NCI-H460 (cell line): ENCODE measurements around the gene CCNL2. TPM values are rescaled to one million over a fixed set of nuclear protein-coding genes. Genes with fewer than 3 reads are reported as not detected.

ENCODE experiments used
- DNase-seq: peaks from one replicate; pipeline ENCODE4 v3.0.0-alpha.2; 2016; ENCODE audit warnings: low read depth; ENCODE audit errors: extremely low read depth
- total RNA-seq: library from RNA; depleted of rRNA; stranded (reverse); fragments of >200 nt; shearing (Covaris generic); gene quantifications from 2 replicates; pipeline ENCODE4 v1.2.3, GENCODE V29; 2014

The CCNL2 gene
- total RNA-seq, 1 experiment from 2014 or later: 110 TPM

DNA sequence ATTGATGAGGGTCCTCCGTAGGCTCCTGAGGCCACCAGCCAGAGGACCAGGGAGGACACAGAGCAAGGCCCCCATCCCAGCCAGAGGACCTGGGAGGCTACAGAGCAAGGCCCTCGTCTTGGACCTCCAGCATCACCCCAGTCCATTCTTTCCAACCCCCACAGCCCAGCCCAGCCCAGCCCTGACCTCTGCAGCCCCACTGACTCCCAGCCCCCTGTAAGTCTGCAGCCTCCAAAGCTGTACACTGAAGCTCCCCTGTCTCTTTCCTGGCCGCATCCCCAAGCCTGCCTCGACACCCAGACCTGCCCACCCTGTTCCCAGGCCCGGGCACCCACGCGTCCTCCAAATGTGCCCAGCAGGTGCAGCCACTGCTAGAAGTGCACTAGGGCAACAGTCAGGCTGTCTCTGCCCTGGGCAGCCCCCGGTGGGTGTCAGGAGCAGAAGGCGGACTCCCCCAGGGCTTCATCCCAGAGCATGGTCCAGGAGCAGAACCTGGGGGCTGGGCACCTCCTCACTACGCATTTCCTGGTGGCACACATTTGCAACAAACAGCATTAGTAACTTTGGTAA lies 52.0 kb downstream of the CCNL2 start:
- no peak for DNase-seq

DNA sequence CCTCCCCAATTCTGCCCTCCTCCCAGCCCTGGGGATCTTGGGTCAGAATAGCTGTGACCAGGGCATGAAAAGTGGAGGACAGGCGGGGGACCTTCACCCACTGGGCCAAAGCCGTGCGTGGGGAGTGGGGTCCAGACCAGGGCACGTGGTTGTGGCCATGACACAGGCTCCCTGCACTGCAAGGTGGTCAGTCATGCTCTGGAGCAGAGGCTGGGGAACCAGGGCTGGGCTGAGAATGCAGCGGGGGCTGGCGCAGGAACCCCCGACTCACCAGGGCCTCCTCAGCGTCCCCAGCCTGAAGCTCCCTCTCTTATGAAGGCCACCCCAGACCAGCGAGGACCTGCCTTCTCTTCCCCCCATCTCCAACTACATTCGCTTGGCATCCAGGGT lies 52.6 kb downstream of the CCNL2 start:
- DNase-seq: no peak

DNA sequence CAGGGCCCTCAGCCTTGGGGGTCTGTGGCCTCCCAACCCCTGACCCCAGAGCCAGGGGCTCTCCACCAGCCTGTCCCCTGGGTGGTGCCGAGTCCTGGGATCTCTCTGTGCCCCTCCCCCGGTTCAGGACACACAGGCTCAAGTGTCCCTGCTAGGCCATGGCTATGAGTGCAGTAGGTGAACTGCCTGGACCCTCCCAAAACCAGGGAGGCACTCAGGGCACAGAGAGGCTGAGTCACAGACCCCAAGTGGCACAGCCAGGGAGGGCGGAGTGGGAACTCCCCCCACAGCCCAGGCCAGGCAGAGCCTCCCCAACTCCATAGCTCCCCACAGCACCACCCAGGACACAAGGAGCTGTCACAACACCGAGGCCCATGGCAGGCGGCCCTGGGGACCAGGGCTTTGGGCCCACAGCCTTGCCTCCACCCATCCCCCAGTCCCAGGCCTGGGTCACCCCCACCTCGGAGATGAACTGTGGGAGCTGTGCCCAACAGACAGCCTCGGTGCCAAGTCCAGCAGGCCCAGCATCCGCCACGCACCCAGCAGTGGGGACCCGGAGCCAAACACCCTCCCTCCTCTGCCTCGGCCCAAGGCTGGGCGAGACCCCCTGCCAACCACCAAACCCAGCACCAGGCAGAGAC lies 53.2 kb downstream of the CCNL2 start:
- DNase-seq: no peak

DNA sequence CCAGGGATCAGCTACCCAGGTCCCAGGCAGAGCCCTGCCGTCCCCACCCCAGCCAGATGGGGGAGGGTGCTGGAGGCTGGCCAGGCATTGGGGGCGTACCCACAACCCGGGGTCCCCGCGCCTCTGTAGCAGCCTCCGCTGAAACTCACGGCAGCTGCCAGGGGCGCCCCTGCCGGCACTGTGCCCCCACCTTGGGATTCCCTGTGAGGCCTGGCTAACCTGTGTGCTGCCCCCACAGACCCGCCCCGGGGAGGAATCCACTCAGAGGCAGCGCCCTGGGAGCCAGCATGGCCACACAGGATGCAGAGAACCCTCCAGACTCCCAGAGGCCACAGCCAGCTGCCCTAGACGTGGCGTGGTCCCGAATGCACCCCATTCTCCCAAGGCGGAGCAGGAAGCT lies 53.8 kb downstream of the CCNL2 start:
- no peak for DNase-seq

DNA sequence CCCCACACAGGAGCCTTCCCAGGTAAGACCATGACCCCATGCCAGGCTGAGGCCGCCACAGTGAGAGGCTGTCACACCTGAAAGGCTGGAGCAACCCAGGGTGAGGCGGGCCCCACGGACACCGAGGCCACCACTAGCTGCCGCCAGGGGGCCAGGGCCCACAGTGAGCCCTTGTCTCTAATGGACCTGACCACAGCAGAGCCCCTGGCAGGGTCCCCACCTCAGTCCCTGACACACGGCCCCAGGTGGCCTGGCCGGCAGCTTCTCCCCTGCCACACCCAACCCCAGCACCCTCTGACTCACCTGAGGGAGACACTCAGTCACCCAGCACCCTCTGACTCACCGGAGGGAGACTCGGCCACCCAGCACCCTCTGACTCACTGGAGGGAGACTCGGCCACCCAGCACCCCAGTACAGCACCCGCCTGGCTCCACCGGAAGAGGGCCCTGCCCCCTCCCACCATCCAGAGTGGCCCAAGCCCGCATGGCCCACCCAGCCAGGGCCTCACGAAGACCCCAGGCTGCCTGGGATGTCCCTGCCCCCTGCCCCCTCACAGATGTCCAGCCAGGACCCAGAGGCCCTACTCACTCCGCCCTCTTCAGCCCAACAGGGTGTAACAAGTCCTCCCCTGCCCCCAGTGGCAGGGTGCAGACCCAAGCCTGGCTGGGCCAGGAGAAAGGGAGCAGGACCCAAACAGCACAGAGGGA lies 54.3 kb downstream of the CCNL2 start:
- DNase-seq: peak; percentile 77

DNA sequence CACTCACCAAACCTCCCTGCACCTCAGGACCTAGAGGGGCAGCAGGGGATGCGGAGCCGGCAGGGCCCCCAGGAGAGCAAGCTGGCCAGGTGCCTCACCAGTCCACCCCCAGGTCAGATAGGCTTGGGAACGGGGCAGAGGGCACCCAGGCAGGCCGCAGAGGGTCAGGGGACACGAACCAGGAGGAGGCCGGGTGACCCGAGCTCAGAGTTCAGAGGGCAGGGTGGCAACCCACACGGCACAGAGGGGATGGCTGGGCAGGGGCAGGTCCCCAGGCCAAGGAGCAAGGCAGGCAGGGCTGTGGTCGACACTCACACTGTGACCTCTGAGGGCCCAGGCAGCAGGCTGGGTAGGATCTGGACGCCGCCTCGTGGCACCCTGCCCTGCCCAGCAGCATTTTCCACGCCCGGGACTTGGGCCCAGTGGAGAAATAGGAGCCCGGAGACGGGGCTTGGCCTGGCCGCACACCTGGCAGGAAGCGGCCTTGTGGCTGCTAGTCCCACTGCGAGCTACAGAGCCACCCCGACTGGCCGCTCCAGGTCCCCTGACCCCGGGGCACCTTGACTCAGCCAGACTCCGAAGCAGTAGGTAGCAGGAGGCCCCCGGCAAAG lies 55.2 kb downstream of the CCNL2 start:
- no peak for DNase-seq

DNA sequence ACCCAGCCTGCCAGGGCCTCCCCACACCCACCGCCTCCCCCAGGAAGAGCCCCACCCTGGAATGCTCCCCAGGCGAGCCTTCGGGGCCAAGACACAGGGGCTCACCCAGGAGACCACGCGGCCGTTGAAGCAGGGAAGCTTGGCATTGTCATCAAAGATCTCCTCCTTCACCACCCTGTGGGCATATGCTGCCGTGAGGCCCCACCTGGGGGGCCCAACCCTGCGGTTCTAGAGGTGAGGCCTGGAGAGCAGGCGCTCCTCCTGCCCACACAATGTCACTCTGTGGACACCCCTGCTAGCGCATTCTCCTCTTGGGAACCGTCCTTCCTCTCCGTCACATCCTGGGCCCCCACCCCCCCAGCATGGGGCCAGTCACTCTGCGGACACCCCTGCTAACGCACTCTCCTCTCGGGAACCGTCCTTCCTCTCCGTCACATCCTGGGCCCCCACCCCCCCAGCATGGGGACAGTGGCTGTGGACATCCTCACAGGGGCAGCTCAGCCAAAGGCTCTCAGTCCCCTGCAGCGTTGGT lies 56.5 kb downstream of the CCNL2 start:
- no peak for DNase-seq

DNA sequence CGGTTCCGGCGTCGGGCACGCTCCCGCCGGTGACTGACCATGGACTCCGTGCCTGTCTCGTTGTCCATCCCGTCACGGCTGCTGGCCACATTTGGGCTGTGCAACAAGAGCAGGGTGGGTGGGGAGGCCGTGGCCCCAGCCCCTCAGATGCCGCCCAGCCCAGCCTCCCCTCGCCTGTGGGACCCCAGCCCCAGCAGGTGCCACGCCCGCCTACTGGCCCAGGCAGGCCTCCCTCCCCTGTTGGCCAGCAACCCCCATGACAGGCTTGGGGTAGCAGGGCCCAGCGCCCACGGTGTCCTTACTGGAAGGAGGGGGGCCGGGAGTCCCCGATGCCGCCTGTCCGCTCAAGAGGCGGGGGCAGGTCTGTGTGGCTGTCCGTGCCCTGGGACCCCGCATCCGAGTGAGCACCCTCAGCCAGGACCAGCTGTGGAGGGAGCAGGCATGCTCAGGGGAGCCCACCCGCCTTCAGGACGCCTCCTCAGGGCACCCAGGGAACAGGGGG lies 57.0 kb downstream of the CCNL2 start:
- DNase-seq: no peak

DNA sequence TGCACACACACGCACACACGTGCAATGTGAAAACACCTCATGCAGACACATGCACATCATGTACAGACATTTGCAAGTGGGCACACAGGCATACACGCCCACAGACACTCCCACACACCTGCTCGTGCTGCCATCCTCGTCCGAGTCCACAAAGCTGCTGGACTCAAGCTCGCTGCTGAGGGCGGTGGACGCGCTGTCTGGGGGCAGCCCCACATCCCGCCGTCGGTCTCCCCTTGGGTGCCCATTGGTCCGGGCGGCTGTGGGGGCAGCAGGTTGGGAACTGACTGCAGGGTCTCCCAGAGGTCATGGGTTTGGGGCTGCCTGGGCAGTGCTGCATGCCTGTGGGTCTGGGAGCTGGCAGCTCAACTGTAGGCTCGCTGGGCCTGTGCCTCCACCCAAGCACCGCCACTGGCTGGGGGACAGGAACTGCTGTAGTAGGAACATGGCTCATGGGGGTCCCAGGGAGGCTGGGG lies 57.5 kb downstream of the CCNL2 start:
- no peak for DNase-seq

DNA sequence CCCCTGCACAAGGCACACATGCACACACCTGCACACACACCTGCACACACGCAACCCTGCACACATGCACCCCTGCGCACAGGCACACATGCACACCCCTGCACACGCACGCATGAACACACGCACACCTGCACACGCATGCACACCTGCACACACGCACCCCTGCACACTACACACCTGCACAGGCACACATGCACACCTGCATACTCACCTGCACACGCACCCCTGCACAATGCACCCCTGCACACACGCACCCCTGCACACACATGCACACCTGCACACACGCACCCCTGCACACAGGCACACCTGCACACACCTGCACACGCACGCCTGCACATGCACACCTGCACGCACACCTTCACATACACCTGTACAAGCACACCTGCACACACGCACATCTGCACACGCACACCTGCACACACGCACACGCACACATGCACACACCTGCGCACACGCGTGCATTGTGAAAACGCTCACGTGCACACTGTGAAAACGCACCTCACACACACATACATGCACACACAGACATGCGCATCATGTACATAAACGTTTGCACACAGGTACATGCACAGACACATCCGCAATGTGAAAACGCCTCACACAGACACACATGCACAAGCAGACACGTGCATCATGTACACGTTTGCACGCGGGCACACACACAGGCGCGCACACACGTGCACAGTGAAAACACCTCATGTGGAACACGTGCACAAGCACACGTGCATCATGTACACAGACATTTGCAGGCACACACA lies 58.2 kb downstream of the CCNL2 start:
- no peak for DNase-seq

DNA sequence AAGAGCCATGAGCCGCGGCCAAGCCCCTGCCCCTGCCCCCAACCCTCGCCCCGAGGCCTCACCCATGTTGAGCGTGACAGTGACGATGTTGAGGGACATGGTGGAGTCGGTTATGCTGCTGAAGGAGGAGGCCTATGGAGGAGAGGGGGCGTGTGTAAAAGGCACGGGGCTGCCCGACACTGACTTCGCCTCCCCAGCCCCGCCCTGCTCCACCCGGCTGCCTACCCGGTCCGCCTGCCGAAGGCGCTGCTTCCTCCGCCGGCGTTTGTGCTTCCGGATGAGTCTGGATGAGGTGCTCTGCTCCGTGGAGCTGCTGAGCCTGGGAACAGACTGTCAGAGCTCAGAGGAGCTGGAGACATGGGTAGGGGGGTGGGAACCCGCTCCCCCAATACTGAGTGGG lies 59.0 kb downstream of the CCNL2 start:
- no peak for DNase-seq

DNA sequence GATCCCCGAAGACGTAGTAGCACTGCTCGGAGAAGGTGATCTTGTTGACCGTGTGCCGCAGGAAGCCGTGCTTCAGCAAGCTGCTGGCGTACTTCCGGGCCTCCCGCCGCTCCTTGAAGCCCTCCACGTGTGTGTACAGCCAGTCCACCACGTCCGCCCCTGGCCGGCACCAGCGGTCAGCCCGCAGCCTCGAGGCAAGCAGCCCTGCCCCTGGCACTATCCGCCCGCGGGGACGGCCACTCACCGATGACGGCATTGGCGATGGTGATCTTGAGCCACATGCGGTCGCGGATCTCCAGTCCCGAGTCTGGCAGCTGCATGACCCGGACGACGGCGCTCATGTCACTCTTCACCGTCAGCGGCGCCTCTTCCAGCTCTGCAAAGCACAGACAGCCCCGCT lies 60.9 kb downstream of the CCNL2 start:
- DNase-seq: no peak

DNA sequence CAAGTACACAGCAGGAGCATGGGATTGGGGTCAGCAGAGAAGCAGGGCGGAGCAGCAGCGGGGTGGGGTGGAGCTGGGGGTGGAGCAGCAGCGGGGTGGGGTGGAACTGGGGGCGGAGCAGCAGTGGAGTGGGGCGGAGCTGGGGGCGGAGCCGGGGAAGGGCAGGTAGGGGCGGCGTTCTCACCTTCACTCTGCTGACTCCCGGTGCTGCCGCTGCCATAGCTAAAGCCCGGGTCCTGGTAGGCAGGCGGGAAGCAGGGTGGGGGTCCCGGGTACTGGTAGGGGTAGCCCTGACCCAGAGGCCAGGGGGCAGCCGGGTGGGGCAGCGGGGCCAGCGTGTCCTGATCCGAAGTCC lies 61.4 kb downstream of the CCNL2 start:
- no peak for DNase-seq

DNA sequence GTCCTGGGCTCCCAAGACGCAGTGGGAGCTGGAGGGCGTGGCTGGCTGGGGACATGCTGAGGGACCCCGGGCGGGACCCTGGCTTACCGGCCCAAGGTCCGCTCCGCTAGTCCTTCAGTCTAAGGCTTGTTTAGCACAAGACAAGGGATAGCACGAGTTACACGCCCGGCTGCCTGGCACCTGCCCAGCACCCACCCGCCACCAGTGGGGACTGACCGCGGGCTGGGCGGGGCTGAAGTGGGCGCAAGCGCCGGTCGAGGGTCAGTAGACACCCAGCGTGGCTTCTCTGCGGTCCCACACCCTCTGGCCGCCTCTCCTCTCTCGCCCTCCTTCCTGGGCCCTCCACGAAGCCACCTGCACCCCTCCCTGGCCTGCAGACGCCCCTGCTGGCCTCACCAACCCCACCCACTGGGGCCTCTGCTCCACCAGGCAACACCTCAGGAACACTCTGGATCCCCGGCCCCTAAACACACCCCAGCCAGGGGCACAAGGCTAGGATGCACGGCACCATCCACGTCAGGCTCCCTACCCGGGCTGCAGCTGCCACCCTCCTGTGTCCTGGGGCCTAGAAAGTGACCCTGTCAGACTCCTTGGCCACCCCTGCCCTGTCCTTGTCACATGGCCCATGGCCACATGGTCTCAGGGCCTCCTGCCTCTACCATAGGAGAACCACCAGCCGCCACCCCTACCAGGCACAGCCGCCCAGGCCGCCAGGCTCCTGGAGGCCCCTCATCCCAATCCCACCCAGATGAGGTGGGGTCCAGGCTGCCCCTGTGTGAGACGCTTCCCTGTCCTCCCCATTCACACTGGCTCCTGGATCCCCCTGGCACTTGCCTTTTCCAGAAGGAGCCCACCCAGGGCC lies 62.0 kb downstream of the CCNL2 start:
- DNase-seq: no peak

DNA sequence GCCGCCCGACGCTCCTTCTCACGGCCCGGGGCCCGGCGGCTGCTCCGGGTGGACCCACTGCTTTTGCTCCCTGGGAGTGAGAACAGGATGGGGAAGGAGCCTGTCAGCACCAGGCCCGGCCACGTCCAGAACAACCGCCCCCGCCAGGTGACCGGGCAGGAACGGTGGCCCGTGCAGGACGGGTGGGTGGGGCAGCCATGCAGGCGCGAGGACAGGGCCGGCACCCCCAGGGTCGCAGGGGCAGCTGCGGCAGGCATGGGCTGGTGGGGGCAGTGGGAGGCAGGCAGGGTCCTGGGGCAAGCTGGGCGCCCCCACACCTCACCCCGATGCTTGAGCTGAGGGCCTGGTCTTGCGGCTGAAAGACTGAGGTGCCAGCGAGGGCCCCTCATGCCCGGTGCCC lies 62.7 kb downstream of the CCNL2 start:
- no peak for DNase-seq

DNA sequence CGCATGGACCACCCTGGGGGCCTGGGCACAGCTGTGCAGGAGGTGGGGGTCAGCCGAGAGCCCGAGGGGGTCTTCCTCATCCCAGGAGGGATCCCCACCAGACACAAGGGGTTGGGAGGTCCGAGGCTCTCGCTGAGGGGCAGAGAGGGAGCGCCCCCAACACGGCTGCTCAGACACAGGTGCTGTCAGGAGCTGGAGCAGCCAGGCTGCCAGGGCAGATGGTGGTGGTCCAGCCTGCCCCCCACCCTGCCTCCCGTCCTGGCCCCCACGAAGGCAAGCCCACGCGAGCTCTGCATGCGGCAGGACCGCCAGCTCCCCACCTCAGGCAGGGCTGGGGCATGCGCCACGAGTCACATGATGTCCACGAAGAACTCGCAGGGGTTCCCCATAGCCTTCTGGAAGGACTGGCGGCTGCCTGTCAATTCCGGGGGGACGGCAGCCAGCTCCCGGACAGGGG lies 63.3 kb downstream of the CCNL2 start:
- no peak for DNase-seq
